GM12878 (cell line): ENCODE measurements around the gene IPO11. TPM values are rescaled to one million over a fixed set of nuclear protein-coding genes. Genes with fewer than 3 reads are reported as not detected.

Experiments
- ATAC-seq: fragments of 200-7000 bp; cut with Tn5 transposase; 3 replicates; pipeline ENCODE4 v1.9.1; 2020; ENCODE audit warnings: mild to moderate bottlenecking, moderate library complexity
- BruUV-seq: library from RNA; stranded (reverse); fragments of 400-500 nt; replicated peaks from 2 replicates; lab custom pipeline; 2021; lab: Mats Ljungman, UMichigan
- CTCF ChIA-PET: fragments of 300-600 bp; sonication (Branson Sonifier 250); formaldehyde crosslinking; extraction: SDS; loops from one replicate; lab custom pipeline; 2021; ENCODE audit warnings: inconsistent platforms; lab: Yijun Ruan, JAX
- POLR2A ChIA-PET: fragments of 350-600 bp; formaldehyde crosslinking; extraction: SDS; loops from one replicate; lab custom pipeline; 2021; ENCODE audit warnings: inconsistent platforms; lab: Charles Lee
- RAD21 ChIA-PET: fragments of 300-600 bp; sonication (Branson Sonifier 250); formaldehyde crosslinking; loops from one replicate; lab custom pipeline; 2023; ENCODE audit warnings: antibody characterized with exemption; ENCODE audit not compliant: unreplicated experiment; lab: Charles Lee
- SMC1A ChIA-PET: fragments of 300-600 bp; sonication (Branson Sonifier 250); formaldehyde crosslinking; loops from one replicate; lab custom pipeline; 2023; ENCODE audit not compliant: unreplicated experiment, uncharacterized antibody; lab: Charles Lee
- DNase-seq: peaks from one replicate; pipeline ENCODE4 v3.0.0-alpha.2; 2011; ENCODE audit warnings: low read depth, low spot score
- FAIRE-seq: peaks from 3 replicates; lab custom pipeline; 2011; peaks lifted over from hg19 to GRCh38; lab: Jason Lieb, UNC
- H2AFZ ChIP-seq: 2 replicates; pipeline ENCODE4 v1.6.0; 2011; ENCODE audit warnings: low read depth, low read length, control low read depth; ENCODE audit not compliant: control insufficient read depth
- H3K27ac ChIP-seq: 2 replicates; pipeline ENCODE4 v1.5.1; 2011; ENCODE audit warnings: control low read depth; ENCODE audit not compliant: control insufficient read depth, insufficient read depth
- H3K27me3 ChIP-seq, 2 experiments: replicated peaks in 1 of 2; 2 replicates each; pipeline versions ENCODE4 v1.6.0 to v1.6.1; 2011; ENCODE audit warnings: low read length in 1 of 2; ENCODE audit not compliant: control insufficient read depth in 2 of 2, insufficient read depth in 2 of 2
- H3K36me3 ChIP-seq, 2 experiments: 2 replicates each; pipeline ENCODE4 v1.5.1; 2011; ENCODE audit warnings: low read length in 1 of 2; ENCODE audit not compliant: control insufficient read depth in 2 of 2, insufficient read depth in 2 of 2
- H3K4me1 ChIP-seq: 2 replicates; pipeline ENCODE4 v1.6.1; 2011; ENCODE audit warnings: mild to moderate bottlenecking, low read length, moderate library complexity, mixed read lengths; ENCODE audit not compliant: control insufficient read depth, insufficient read depth
- H3K4me2 ChIP-seq: 2 replicates; pipeline ENCODE4 v1.6.0; 2011; ENCODE audit warnings: control low read depth; ENCODE audit not compliant: control insufficient read depth, insufficient read depth
- H3K4me3 ChIP-seq: fragments of 200-600 bp; sonication (generic); 2 replicates; pipeline ENCODE4 v1.5.1; 2016
- H3K79me2 ChIP-seq: 2 replicates; pipeline ENCODE4 v1.6.0; 2011; ENCODE audit warnings: low read length; ENCODE audit not compliant: control insufficient read depth, insufficient read depth
- H3K9ac ChIP-seq: 2 replicates; pipeline ENCODE4 v1.8.0; 2011; ENCODE audit warnings: low read length, control low read depth, mixed read lengths; ENCODE audit not compliant: control insufficient read depth, insufficient read depth
- H3K9me3 ChIP-seq: replicated peaks from 3 replicates; pipeline ENCODE4 v1.5.1; 2011; ENCODE audit warnings: mild to moderate bottlenecking, low read length; ENCODE audit not compliant: control insufficient read depth, insufficient read depth
- H4K20me1 ChIP-seq: 2 replicates; pipeline ENCODE4 v1.6.0; 2011; ENCODE audit not compliant: control insufficient read depth, insufficient read depth
- ASH2L ChIP-seq: fragments of 300-600, 200-600 bp; sonication (generic); IDR thresholded peaks from 2 replicates; pipeline ENCODE4 v1.6.1; 2017; ENCODE audit warnings: low read depth, mild to moderate bottlenecking, borderline replicate concordance
- EZH2 ChIP-seq: IDR thresholded peaks from 2 replicates; pipeline ENCODE4 v1.6.1; 2012; ENCODE audit warnings: low read depth, mild to moderate bottlenecking, control low read depth, inconsistent platforms, low read length, borderline replicate concordance; ENCODE audit not compliant: control insufficient read depth
- FOXK2 ChIP-seq: fragments of 450-650 bp; IDR thresholded peaks from 2 replicates; pipeline ENCODE4 v1.6.1; 2017; ENCODE audit warnings: mild to moderate bottlenecking, moderate library complexity
- IKZF2 ChIP-seq, 2 experiments: fragments of 450-650 bp; IDR thresholded peaks; 2 replicates each; pipeline ENCODE4 v1.6.1; 2017; ENCODE audit warnings: mild to moderate bottlenecking in 2 of 2, moderate library complexity in 2 of 2
- JUND ChIP-seq: IDR thresholded peaks from 2 replicates; pipeline ENCODE4 v1.6.1; 2012; ENCODE audit warnings: low read depth, mild to moderate bottlenecking, low read length, improper control_type of control experiment, moderate library complexity
- MAX ChIP-seq: IDR thresholded peaks from 2 replicates; pipeline ENCODE4 v1.6.1; 2012; ENCODE audit warnings: low read depth, low read length, improper control_type of control experiment
- MEF2A ChIP-seq: IDR thresholded peaks from 2 replicates; pipeline ENCODE4 v1.6.1; 2011; ENCODE audit warnings: low read depth, mild to moderate bottlenecking, low read length, moderate library complexity; ENCODE audit not compliant: insufficient read depth
- NR2F1 ChIP-seq: fragments of 450-650 bp; conservative IDR thresholded peaks from 2 replicates; pipeline ENCODE4 v1.6.1; 2017; ENCODE audit warnings: mild to moderate bottlenecking
- RCOR1 ChIP-seq: conservative IDR thresholded peaks from 2 replicates; pipeline ENCODE4 v1.6.1; 2012; ENCODE audit warnings: low read depth, low read length, improper control_type of control experiment
- SIN3A ChIP-seq: IDR thresholded peaks from 2 replicates; pipeline ENCODE4 v1.6.1; 2012; ENCODE audit warnings: low read depth, low read length, improper control_type of control experiment
- SMARCA5 ChIP-seq: fragments of 450-650 bp; IDR thresholded peaks from 2 replicates; pipeline ENCODE4 v1.6.1; 2017; ENCODE audit warnings: mild to moderate bottlenecking
- SP1 ChIP-seq: IDR thresholded peaks from one replicate; pipeline ENCODE4 v1.6.1; 2011; ENCODE audit warnings: low read depth, low read length
- TAF1 ChIP-seq: IDR thresholded peaks from 2 replicates; pipeline ENCODE4 v1.6.1; 2011; ENCODE audit warnings: mild to moderate bottlenecking, low read depth, low read length, borderline replicate concordance
- TARDBP ChIP-seq: IDR thresholded peaks from 2 replicates; pipeline ENCODE4 v1.6.1; 2016; ENCODE audit warnings: borderline replicate concordance
- YY1 ChIP-seq: IDR thresholded peaks from 2 replicates; pipeline ENCODE4 v1.6.1; 2011; ENCODE audit warnings: low read depth, mild to moderate bottlenecking, low read length
- ZNF207 ChIP-seq: fragments of 450-650 bp; IDR thresholded peaks from 2 replicates; pipeline ENCODE4 v1.6.1; 2014; ENCODE audit warnings: antibody characterized with exemption, mild to moderate bottlenecking, borderline replicate concordance
- ZNF384 ChIP-seq: IDR thresholded peaks from 2 replicates; pipeline ENCODE4 v1.6.1; 2012; ENCODE audit warnings: low read depth, mild to moderate bottlenecking, low read length, improper control_type of control experiment, borderline replicate concordance
- WGBS: methylation state at CpG from one replicate; pipeline ENCODE4 v1.1.6; 2016; ENCODE audit warnings: low lambda C conversion rate; ENCODE audit not compliant: insufficient replicate concordance, insufficient coverage; ENCODE audit errors: missing lambda C conversion rate; 5-methylcytosine and 5-hydroxymethylcytosine counted together
- in situ Hi-C: fragments of 300-500 bp; cut with MboI; formaldehyde crosslinking; loops from 9 replicates; pipeline ENCODE4 v1.14.3; 2018; ENCODE audit warnings: mixed read lengths
- intact Hi-C: fragments of 100-400 bp; cut with micrococcal nuclease; formaldehyde crosslinking; loops from one replicate; pipeline ENCODE4 v1.14.2; 2022; ENCODE audit not compliant: unreplicated experiment
- polyA plus RNA-seq, 11 experiments: library from polyadenylated mRNA; depleted of rRNA in 4 of 11; unstranded in 6 of 11; stranded (reverse) in 5 of 11; fragments of >200 nt; fragmentation: Nextera tagmentation in 4 of 11; fragmentation: Illumina TruSeq in 1 of 11; extraction: Ambion mirVana in 4 of 11; extraction: Trizol in 1 of 11; gene quantifications; 1 replicate in 1 of 11; 2 replicates in 10 of 11; pipeline versions ENCODE4 v1.2.1 to v1.2.3, GENCODE V29; 2011 to 2016; ENCODE audit warnings: inconsistent platforms in 2 of 11, missing spikeins in 2 of 11, low read depth in 1 of 11
- total RNA-seq, 4 experiments: library from RNA; depleted of rRNA in 3 of 4; stranded (reverse); fragments of >200 nt in 3 of 4; fragmentation: Illumina TruSeq in 1 of 4; extraction: Trizol in 1 of 4; gene quantifications; 2 replicates each; pipeline versions ENCODE4 v1.2.1 to v1.2.3, GENCODE V29; 2013 to 2021

IPO11 gene
- total and polyA plus RNA-seq, 10 of the 15 experiments (the other 5 are each of a cell fraction or from before 2014, with no cell fraction given), result 14.1 to 49.3 (median 29.8) TPM

- RAD21 ChIA-PET, result interaction anchor here (1.2 kb wide), 1 partner anchor 25 kb away, joined by 3 read pairs; no protein-coding TSS in a partner anchor
- DNase-seq, result no peak
- Histone ChIP-seq H3K4me3 (no peak overlapping the region), H3K79me2 (peaks cover 4% of the 10 kb centered on the region), H3K27ac (no peak overlapping the region), H3K9me3 (no peaks in the 10 kb centered on the region), H3K4me1 (no peaks in the 10 kb centered on the region), H2AFZ (no peak overlapping the region), H3K27me3 (no peaks in the 10 kb centered on the region), H3K36me3 (no peaks in the 10 kb centered on the region), H3K4me2 (no peak overlapping the region), H4K20me1 (no peaks in the 10 kb centered on the region; the same call in 1 of the 2 replicates), H3K9ac (no peak overlapping the region)
- ATAC-seq, result no peak
- no peak for FAIRE-seq
- SMC1A ChIA-PET, result interaction anchor here (1.3 to 1.9 kb wide), 2 partner anchors 11 to 12 kb away, joined by 5 to 6 read pairs; no protein-coding TSS in a partner anchor
- in situ Hi-C loops (no loop called here), intact Hi-C loops (no loop called here)
- CTCF ChIA-PET, result interaction anchor here (0.7 to 1.6 kb wide), 2 partner anchors 10 to 11 kb away, joined by 3 to 6 read pairs; no protein-coding TSS in a partner anchor
- POLR2A ChIA-PET, result no interaction called here
- WGBS, result 97% methylated on average over 5 of the region's 5 CpGs
- no peak for TF ChIP-seq JUND
- no peak for TF ChIP-seq ZNF207
- TF ChIP-seq IKZF2 (IDR thresholded peaks at IDR 0.05), result no peak
- no peak for TF ChIP-seq YY1
- TF ChIP-seq TAF1, result no peak
- TF ChIP-seq ZNF384, result no peak
- no peak for TF ChIP-seq ASH2L
- no peak for TF ChIP-seq TARDBP
- no peak for TF ChIP-seq RCOR1
- TF ChIP-seq MAX, result no peak
- no peak for TF ChIP-seq SMARCA5
- no peak for TF ChIP-seq MEF2A
- TF ChIP-seq SIN3A, result no peak
- TF ChIP-seq SP1, result no peak
- TF ChIP-seq FOXK2, result no peak
- TF ChIP-seq EZH2, result no peak
- no peak for TF ChIP-seq NR2F1
- no TSS peak for BruUV-seq
Measured at GRCh38 chr5:62432621-62433064, 20.1 kb downstream of the IPO11 start.
